Neural progenitor cell (in vitro differentiated cells): Measurements from ENCODE around the gene NOC3L.

Experiments used
- CTCF ChIP-seq: fragments of 200-600 bp; sonication (generic); IDR thresholded peaks from 2 replicates; pipeline ENCODE4 v1.5.1; 2017; ENCODE audit warnings: antibody characterized with exemption, mild to moderate bottlenecking
- EZH2 ChIP-seq: fragments of 200-600 bp; sonication (generic); IDR thresholded peaks from 2 replicates; pipeline ENCODE4 v1.6.1; 2017; ENCODE audit warnings: antibody characterized with exemption, mild to moderate bottlenecking, moderate library complexity

GRCh38 chr10:94293354-94293753, 69.4 kb downstream of the NOC3L start:
- no peak for TF ChIP-seq CTCF
- no peak for TF ChIP-seq EZH2
